Tibial nerve (tissue), 4 donors: Measurements from ENCODE around the gene PHF19. TPM values are rescaled to one million over a fixed set of nuclear protein-coding genes. Genes with fewer than 3 reads are reported as not detected.

Source experiments
- DNase-seq, 2 donors: peaks; one replicate each; pipeline ENCODE4 v3.0.0-alpha.2; 2019; ENCODE audit warnings: low spot score in 2 of 2
- H3K27ac ChIP-seq, 4 donors: fragments of 200-600 bp; sonication (generic) in 3 of 4; one replicate each; pipeline ENCODE4 v1.5.1; 2017 to 2019; ENCODE audit warnings: mild to moderate bottlenecking in 1 of 4
- H3K27me3 ChIP-seq, 2 donors: fragments of 200-600 bp; sonication (generic) in 1 of 2; one replicate each; pipeline versions ENCODE4 v1.5.1 to v1.6.0; 2017 to 2019
- H3K36me3 ChIP-seq, 3 donors: fragments of 200-600 bp; sonication (generic); one replicate each; pipeline ENCODE4 v1.5.1; 2018 to 2019
- H3K4me1 ChIP-seq, 4 donors: fragments of 200-600 bp; sonication (generic) in 3 of 4; one replicate each; pipeline ENCODE4 v1.5.1; 2017 to 2019
- H3K4me3 ChIP-seq, 4 donors: fragments of 200-600 bp; sonication (generic) in 3 of 4; one replicate each; pipeline ENCODE4 v1.5.1; 2017 to 2019; ENCODE audit warnings: mild to moderate bottlenecking in 1 of 4, moderate library complexity in 1 of 4
- H3K9me3 ChIP-seq, 4 donors: fragments of 200-600 bp; sonication (generic) in 3 of 4; one replicate each; pipeline ENCODE4 v1.5.1; 2017 to 2019
- EP300 ChIP-seq, 2 donors: sonication (generic); formaldehyde crosslinking; IDR thresholded peaks; one replicate each; pipeline ENCODE4 v1.6.1; 2017; ENCODE audit warnings: antibody characterized with exemption in 2 of 2, mild to moderate bottlenecking in 1 of 2
- POLR2A ChIP-seq, 2 donors: fragments of 450-650 bp; IDR thresholded peaks; one replicate each; pipeline ENCODE4 v1.6.1; 2017; ENCODE audit warnings: antibody characterized with exemption in 2 of 2, mild to moderate bottlenecking in 2 of 2, moderate library complexity in 2 of 2
- WGBS, 2 donors: methylation state at CpG; one replicate each; pipeline ENCODE4 v1.1.5; 2018; 5-methylcytosine and 5-hydroxymethylcytosine counted together
- total RNA-seq, 4 donors: library from RNA; depleted of rRNA; stranded (reverse); fragments of >200 nt; gene quantifications; one replicate each; pipeline ENCODE4 v1.1.0, GENCODE V29; 2016
- TF ChIP-seq, protein P1 (sequence below), 5 experiments: fragments of 200-600 bp in 3 of 5; fragments of 450-650 bp in 2 of 5; sonication (generic) in 3 of 5; IDR thresholded peaks; one replicate each; pipeline ENCODE4 v1.5.1; 2016 to 2019; ENCODE audit warnings: antibody characterized with exemption in 5 of 5, mild to moderate bottlenecking in 3 of 5, moderate library complexity in 2 of 5

Gene PHF19
- total RNA-seq, 4 donors from 2014 or later: 31.2 to 61.6 (median 44.3) TPM

DNA sequence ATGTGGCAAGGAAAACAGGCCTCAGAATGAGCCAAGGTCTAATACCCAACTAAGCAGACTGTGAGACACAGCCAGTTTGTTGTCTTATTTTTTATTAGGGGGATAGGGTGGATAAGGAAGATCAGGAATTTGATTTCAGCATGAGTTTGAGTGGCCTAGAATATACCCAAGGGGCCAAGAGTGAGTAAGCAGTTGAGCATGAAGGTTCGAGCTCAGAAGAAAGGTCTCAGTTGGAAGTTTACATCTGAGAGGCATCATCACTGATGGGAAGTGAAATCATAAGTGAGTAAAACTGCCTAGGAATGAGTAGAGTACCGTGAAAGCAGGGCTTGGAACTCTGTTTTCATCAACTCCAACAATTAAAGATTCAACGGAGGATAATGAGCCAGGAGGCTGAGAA is 46.8 kb downstream of the PHF19 start:
- peaks cover 0 to 12% (median 0%) of the 10 kb centered on the region in 4 donors for H3K9me3 ChIP-seq
- H3K36me3 ChIP-seq: peaks cover 0 to 93% (median 16%) of the 10 kb centered on the region in 3 donors
- no peak overlapping the region for H3K4me3 ChIP-seq
- H3K27ac ChIP-seq: no peak overlapping the region
- WGBS, 2 donors: 81 to 88% methylated on average over 3 of the region's 3 CpGs
- no peaks in the 10 kb centered on the region for H3K27me3 ChIP-seq
- TF ChIP-seq POLR2A (IDR thresholded peaks at IDR 0.05) (no peak), EP300 (IDR thresholded peaks at IDR 0.05) (no peak)
- TF ChIP-seq, protein P1, sequence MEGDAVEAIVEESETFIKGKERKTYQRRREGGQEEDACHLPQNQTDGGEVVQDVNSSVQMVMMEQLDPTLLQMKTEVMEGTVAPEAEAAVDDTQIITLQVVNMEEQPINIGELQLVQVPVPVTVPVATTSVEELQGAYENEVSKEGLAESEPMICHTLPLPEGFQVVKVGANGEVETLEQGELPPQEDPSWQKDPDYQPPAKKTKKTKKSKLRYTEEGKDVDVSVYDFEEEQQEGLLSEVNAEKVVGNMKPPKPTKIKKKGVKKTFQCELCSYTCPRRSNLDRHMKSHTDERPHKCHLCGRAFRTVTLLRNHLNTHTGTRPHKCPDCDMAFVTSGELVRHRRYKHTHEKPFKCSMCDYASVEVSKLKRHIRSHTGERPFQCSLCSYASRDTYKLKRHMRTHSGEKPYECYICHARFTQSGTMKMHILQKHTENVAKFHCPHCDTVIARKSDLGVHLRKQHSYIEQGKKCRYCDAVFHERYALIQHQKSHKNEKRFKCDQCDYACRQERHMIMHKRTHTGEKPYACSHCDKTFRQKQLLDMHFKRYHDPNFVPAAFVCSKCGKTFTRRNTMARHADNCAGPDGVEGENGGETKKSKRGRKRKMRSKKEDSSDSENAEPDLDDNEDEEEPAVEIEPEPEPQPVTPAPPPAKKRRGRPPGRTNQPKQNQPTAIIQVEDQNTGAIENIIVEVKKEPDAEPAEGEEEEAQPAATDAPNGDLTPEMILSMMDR (IDR thresholded peaks at IDR 0.05): no peak
- no peak for DNase-seq
- H3K4me1 ChIP-seq: no peaks in the 10 kb centered on the region

DNA sequence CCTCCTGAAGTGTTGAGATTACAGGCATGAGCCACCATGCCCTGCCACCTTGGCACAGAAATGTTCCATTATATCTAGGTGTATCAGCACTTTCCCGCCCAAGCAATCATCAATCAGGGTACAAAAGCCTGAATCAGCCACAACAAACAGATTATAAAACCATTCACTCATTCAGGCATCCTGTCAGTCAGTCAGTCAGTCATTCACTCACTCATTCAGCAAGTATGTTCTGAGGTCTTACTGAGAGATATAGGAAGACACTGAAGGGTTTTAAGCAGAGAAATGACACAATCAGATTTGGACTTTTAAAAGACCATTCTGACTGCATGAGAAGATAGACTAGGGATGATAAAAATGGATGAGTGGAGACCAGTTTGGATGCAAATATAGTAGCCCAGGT is 47.3 kb downstream of the PHF19 start:
- Histone ChIP-seq H3K36me3 (peaks cover 0 to 93% (median 17%) of the 10 kb centered on the region in 3 donors), H3K27ac (no peak overlapping the region), H3K4me3 (no peak overlapping the region), H3K4me1 (no peaks in the 10 kb centered on the region), H3K27me3 (no peaks in the 10 kb centered on the region), H3K9me3 (peaks cover 0 to 13% (median 0%) of the 10 kb centered on the region in 4 donors)
- 93 to 100% methylated on average over 1 of the region's 1 CpG for WGBS, 2 donors
- DNase-seq: no peak
- TF ChIP-seq EP300 (IDR thresholded peaks at IDR 0.05) (no peak), POLR2A (IDR thresholded peaks at IDR 0.05) (no peak)
- TF ChIP-seq, protein P1 (IDR thresholded peaks at IDR 0.05): no peak

DNA sequence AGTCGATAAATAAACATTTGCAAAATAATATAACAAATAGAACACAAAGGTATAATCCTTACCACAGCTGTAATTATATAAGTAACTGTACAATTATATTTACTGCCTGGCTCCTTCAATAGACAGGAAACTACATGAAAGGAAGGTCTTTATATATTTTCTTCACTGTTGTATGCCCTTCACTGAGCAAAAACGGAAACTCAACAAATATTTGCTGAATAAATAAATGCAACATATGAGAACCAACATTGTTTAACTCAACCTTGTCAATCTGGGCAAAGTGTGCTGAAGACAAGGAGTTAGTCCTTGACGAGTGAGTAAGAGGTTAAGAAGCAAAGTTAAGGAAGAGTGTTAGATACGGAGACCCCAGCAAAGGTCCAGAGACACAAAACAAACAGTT is 56.9 kb downstream of the PHF19 start:
- Histone ChIP-seq H3K9me3 (peaks cover 0 to 1% (median 0%) of the 10 kb centered on the region in 4 donors), H3K4me1 (no peaks in the 10 kb centered on the region), H3K36me3 (peaks cover 0 to 99% (median 16%) of the 10 kb centered on the region in 3 donors), H3K27ac (no peak overlapping the region), H3K4me3 (no peak overlapping the region), H3K27me3 (no peaks in the 10 kb centered on the region)
- DNase-seq: no peak
- 90% methylated on average over 4 of the region's 4 CpGs for WGBS, 2 donors
- TF ChIP-seq POLR2A (IDR thresholded peaks at IDR 0.05) (no peak), EP300 (IDR thresholded peaks at IDR 0.05) (no peak)
- TF ChIP-seq, protein P1 (IDR thresholded peaks at IDR 0.05): no peak

DNA sequence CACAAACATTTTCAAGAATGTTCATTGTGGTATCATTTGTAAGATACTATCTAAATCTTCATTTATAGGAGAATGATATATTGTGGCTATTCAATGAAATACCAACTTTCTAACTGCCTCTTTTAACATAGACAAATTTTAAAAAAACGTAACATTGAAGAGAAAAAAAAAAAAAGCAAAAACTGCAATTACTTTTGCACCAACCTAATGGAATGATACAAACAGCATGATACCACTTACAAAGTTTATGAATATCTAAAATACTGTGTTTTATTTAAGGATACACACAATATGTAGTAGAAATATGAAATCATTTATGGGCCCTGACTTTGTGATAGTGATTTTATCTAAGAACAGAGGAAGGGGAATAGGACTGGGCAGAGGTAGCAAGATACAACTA is 58.4 kb downstream of the PHF19 start:
- Histone ChIP-seq H3K36me3 (peaks cover 0 to 95% (median 11%) of the 10 kb centered on the region in 3 donors), H3K4me3 (no peak overlapping the region), H3K9me3 (no peaks in the 10 kb centered on the region), H3K27me3 (no peaks in the 10 kb centered on the region), H3K27ac (no peak overlapping the region), H3K4me1 (no peaks in the 10 kb centered on the region)
- 75 to 87% methylated on average over 1 of the region's 1 CpG for WGBS, 2 donors
- TF ChIP-seq, protein P1 (IDR thresholded peaks at IDR 0.05): no peak
- TF ChIP-seq POLR2A (IDR thresholded peaks at IDR 0.05) (no peak), EP300 (IDR thresholded peaks at IDR 0.05) (no peak)
- DNase-seq: no peak

DNA sequence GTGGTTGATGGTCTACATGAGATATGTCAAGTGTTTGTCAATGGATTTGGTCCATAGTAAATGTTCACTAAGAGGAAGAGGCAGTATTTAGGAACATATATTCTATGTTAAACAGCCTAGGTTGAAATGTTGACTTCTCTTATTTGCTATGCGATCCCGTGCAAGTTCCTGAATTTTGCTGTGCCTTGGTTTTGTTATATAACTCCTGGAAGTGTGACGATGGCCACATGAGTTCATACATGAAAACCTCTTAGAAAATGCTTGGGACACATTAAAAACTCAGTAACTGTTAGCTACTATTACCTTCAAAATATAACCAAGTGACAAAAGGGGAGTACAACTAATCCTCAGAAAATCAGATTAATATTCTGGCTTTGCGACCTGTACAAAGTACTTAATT is 61.9 kb downstream of the PHF19 start:
- H3K9me3 ChIP-seq: peaks cover 0 to 4% (median 0%) of the 10 kb centered on the region in 4 donors
- no peak overlapping the region for H3K4me3 ChIP-seq
- TF ChIP-seq POLR2A (IDR thresholded peaks at IDR 0.05) (no peak), EP300 (IDR thresholded peaks at IDR 0.05) (no peak)
- TF ChIP-seq, protein P1 (IDR thresholded peaks at IDR 0.05): no peak
- no peaks in the 10 kb centered on the region for H3K27me3 ChIP-seq
- 93 to 96% methylated on average over 4 of the region's 4 CpGs for WGBS, 2 donors
- H3K36me3 ChIP-seq: peaks cover 0 to 71% (median 1%) of the 10 kb centered on the region in 3 donors
- no peaks in the 10 kb centered on the region for H3K4me1 ChIP-seq
- no peak overlapping the region for H3K27ac ChIP-seq
- no peak for DNase-seq
